A549 (cell line): ENCODE measurements around the gene PRSS27. TPM values are rescaled to one million over a fixed set of nuclear protein-coding genes. Genes with fewer than 3 reads are reported as not detected.

ENCODE experiments used
- ATAC-seq, 2 experiments: fragments of 200-7000 bp in 1 of 2; fragments of >200 bp in 1 of 2; cut with Nextera tagmentation in 1 of 2; cut with Tn5 transposase in 1 of 2; 3 replicates each; pipeline versions ENCODE4 v1.8.0 to v1.9.1; 2018 to 2020; ENCODE audit warnings: mild to moderate bottlenecking in 1 of 2, moderate library complexity in 1 of 2
- CTCF ChIA-PET: fragments of 300-600 bp; sonication (Branson Sonifier 250); formaldehyde crosslinking; extraction: SDS; loops from one replicate; lab custom pipeline; 2021; ENCODE audit warnings: antibody characterized with exemption, inconsistent platforms; lab: Yijun Ruan, JAX
- POLR2A ChIA-PET: fragments of 350-600 bp; formaldehyde crosslinking; extraction: SDS; loops from one replicate; lab custom pipeline; 2021; ENCODE audit warnings: antibody characterized with exemption, inconsistent platforms; lab: Yijun Ruan, JAX
- DNase-seq, 2 experiments: peaks; one replicate each; pipeline versions ENCODE4 v3.0.0 to v3.0.0-alpha.2; 2011 to 2016; ENCODE audit warnings: low read depth in 1 of 2, low spot score in 1 of 2
- FAIRE-seq: peaks from 2 replicates; lab custom pipeline; 2011; peaks lifted over from hg19 to GRCh38; lab: Jason Lieb, UNC
- H3K27ac ChIP-seq, 2 experiments: fragments of >200 bp; sonication (Bioruptor Twin); formaldehyde crosslinking; 3 replicates each; pipeline ENCODE4 v1.5.1; 2016 to 2017
- H3K4me1 ChIP-seq: fragments of >200 bp; sonication (Bioruptor Twin); formaldehyde crosslinking; 3 replicates; pipeline ENCODE4 v1.6.1; 2016
- H3K4me2 ChIP-seq: fragments of >200 bp; sonication (Bioruptor Twin); formaldehyde crosslinking; 3 replicates; pipeline ENCODE4 v1.6.1; 2016
- H3K4me3 ChIP-seq: fragments of >200 bp; sonication (Bioruptor Twin); formaldehyde crosslinking; 3 replicates; pipeline ENCODE4 v1.5.1; 2016
- H3K9me3 ChIP-seq: fragments of >200 bp; sonication (Bioruptor Twin); formaldehyde crosslinking; 3 replicates; pipeline ENCODE4 v1.6.1; 2016
- ATOH8 ChIP-seq: fragments of 250-450 bp; sonication (Bioruptor Pico); IDR thresholded peaks from 2 replicates; pipeline ENCODE4 v1.5.0; 2020; ENCODE audit warnings: low read depth, mild to moderate bottlenecking, moderate library complexity
- BHLHE40 ChIP-seq: IDR thresholded peaks from 2 replicates; pipeline ENCODE4 v1.6.1; 2012; ENCODE audit warnings: low read depth, low read length, inconsistent platforms
- CBX2 ChIP-seq: fragments of 200-600 bp; sonication (generic); IDR thresholded peaks from 2 replicates; pipeline ENCODE4 v1.6.1; 2016; ENCODE audit warnings: low read depth, mild to moderate bottlenecking, borderline replicate concordance
- CBX8 ChIP-seq: fragments of 200-600 bp; sonication (generic); IDR thresholded peaks from 2 replicates; pipeline ENCODE4 v1.6.1; 2016
- CEBPB ChIP-seq, 2 experiments: fragments of >200 bp in 1 of 2; sonication (Bioruptor Twin) in 1 of 2; formaldehyde crosslinking in 1 of 2; IDR thresholded peaks; 2 replicates each; pipeline ENCODE4 v1.6.1; 2012 to 2016
- EHF ChIP-seq: fragments of 250-450 bp; sonication (Bioruptor Pico); IDR thresholded peaks from 2 replicates; pipeline ENCODE4 v1.5.0; 2020; ENCODE audit warnings: mild to moderate bottlenecking
- EHMT2 ChIP-seq: fragments of 200-600 bp; sonication (generic); IDR thresholded peaks from 2 replicates; pipeline ENCODE4 v1.6.1; 2016; ENCODE audit warnings: antibody characterized with exemption, low read depth, mild to moderate bottlenecking, moderate library complexity
- ELK1 ChIP-seq: fragments of 150-350 bp; IDR thresholded peaks from 2 replicates; pipeline ENCODE4 v1.6.1; 2014; ENCODE audit warnings: low read depth, mild to moderate bottlenecking, low read length
- EP300 ChIP-seq, 2 experiments: fragments of >200 bp; sonication (Bioruptor Twin); formaldehyde crosslinking; IDR thresholded peaks; 2 replicates in 1 of 2; 3 replicates in 1 of 2; pipeline ENCODE4 v1.6.1; 2016 to 2017
- FOSB ChIP-seq: fragments of 250-450 bp; sonication (Bioruptor Pico); IDR thresholded peaks from 2 replicates; pipeline ENCODE4 v1.5.0; 2020; ENCODE audit warnings: mild to moderate bottlenecking, moderate library complexity
- FOXS1 ChIP-seq: fragments of 250-450 bp; sonication (Bioruptor Pico); IDR thresholded peaks from 2 replicates; pipeline ENCODE4 v1.5.0; 2020; ENCODE audit warnings: mild to moderate bottlenecking, moderate library complexity
- HDAC2 ChIP-seq: fragments of 200-600 bp; sonication (generic); IDR thresholded peaks from 2 replicates; pipeline ENCODE4 v1.6.1; 2016
- HES2 ChIP-seq: fragments of >200 bp; sonication (Bioruptor Twin); formaldehyde crosslinking; IDR thresholded peaks from 2 replicates; pipeline ENCODE4 v1.6.1; 2016
- HMGXB4 ChIP-seq: fragments of 250-450 bp; sonication (Bioruptor Pico); IDR thresholded peaks from 2 replicates; pipeline ENCODE4 v1.5.0; 2021; ENCODE audit warnings: mild to moderate bottlenecking, moderate library complexity, borderline replicate concordance
- HOXB13 ChIP-seq: fragments of 250-450 bp; sonication (Bioruptor Pico); IDR thresholded peaks from 2 replicates; pipeline ENCODE4 v1.5.0; 2020; ENCODE audit warnings: low read depth, mild to moderate bottlenecking, moderate library complexity
- JUNB ChIP-seq: fragments of >200 bp; sonication (Bioruptor Twin); formaldehyde crosslinking; IDR thresholded peaks from 2 replicates; pipeline ENCODE4 v1.6.1; 2016
- KDM1A ChIP-seq: fragments of 200-600 bp; sonication (generic); IDR thresholded peaks from 2 replicates; pipeline ENCODE4 v1.6.1; 2016; ENCODE audit warnings: low read depth, mild to moderate bottlenecking
- MAX ChIP-seq: IDR thresholded peaks from 2 replicates; pipeline ENCODE4 v1.6.1; 2012
- NFE2L2 ChIP-seq: fragments of 150-350 bp; conservative IDR thresholded peaks from 2 replicates; pipeline ENCODE4 v1.6.1; 2014; ENCODE audit warnings: low read length
- NR3C1 ChIP-seq: fragments of >200 bp; sonication (Bioruptor Twin); formaldehyde crosslinking; IDR thresholded peaks from 3 replicates; pipeline ENCODE4 v1.6.1; 2017
- REST ChIP-seq: fragments of 200-600 bp; sonication (generic); IDR thresholded peaks from 2 replicates; pipeline ENCODE4 v1.6.1; 2016; ENCODE audit warnings: antibody characterized with exemption, mild to moderate bottlenecking, moderate library complexity
- TFCP2L1 ChIP-seq: fragments of 250-450 bp; sonication (Bioruptor Pico); IDR thresholded peaks from 2 replicates; pipeline ENCODE4 v1.5.0; 2021; ENCODE audit warnings: mild to moderate bottlenecking
- ZNF302 ChIP-seq: fragments of 250-450 bp; sonication (Bioruptor Pico); IDR thresholded peaks from 2 replicates; pipeline ENCODE4 v1.9.0; 2021; ENCODE audit warnings: inconsistent platforms, mild to moderate bottlenecking, moderate library complexity
- ZSCAN20 ChIP-seq: fragments of 250-450 bp; sonication (Bioruptor Pico); IDR thresholded peaks from 2 replicates; pipeline ENCODE4 v1.8.0; 2022; ENCODE audit warnings: mild to moderate bottlenecking, moderate library complexity
- WGBS: methylation state at CpG from one replicate; pipeline ENCODE4 v1.1.6; 2017; ENCODE audit errors: missing lambda C conversion rate; 5-methylcytosine and 5-hydroxymethylcytosine counted together
- polyA plus RNA-seq, 4 experiments: library from polyadenylated mRNA; depleted of rRNA in 3 of 4; stranded (reverse); fragments of >200 nt; fragmentation: RNase III in 1 of 4; extraction: RNeasy Plus Mini Kit Qiagen cat#74134 plus additional on column Dnase treatment in 1 of 4; gene quantifications; 2 replicates in 3 of 4; 3 replicates in 1 of 4; pipeline ENCODE4 v1.2.3, GENCODE V29; 2011 to 2017

PRSS27 gene
- polyA plus RNA-seq, 2 of the 4 experiments (the other 2 are of a cell fraction) = 1.00 to 1.2 TPM

- no peak for FAIRE-seq
- peak overlapping the region; percentile 94 for H3K4me2 ChIP-seq
- ATAC-seq = no peak
- no peak for TF ChIP-seq HOXB13 (CRISPR knock-in tag)
- TF ChIP-seq FOSB = no peak
- no peak for TF ChIP-seq HES2
- no peak for TF ChIP-seq CBX2
- no peak for TF ChIP-seq BHLHE40
- no peak for TF ChIP-seq ZSCAN20 (CRISPR knock-in tag)
- no peak for TF ChIP-seq MAX
- TF ChIP-seq EHMT2 = no peak
- TF ChIP-seq REST = no peak
- no peak for TF ChIP-seq HMGXB4 (CRISPR knock-in tag)
- TF ChIP-seq KDM1A = no peak
- TF ChIP-seq CBX8 = no peak
- no peak for TF ChIP-seq EP300 (IDR thresholded peaks at IDR 0.05)
- TF ChIP-seq, all 56 proteins: peak for 0
- peaks cover 33% of the 10 kb centered on the region for H3K4me1 ChIP-seq
- no peak for DNase-seq
- WGBS = 1% methylated on average over 7 of the region's 7 CpGs
- H3K27ac ChIP-seq = peak overlapping the region; percentile 98 to 100
- H3K9me3 ChIP-seq = peaks cover 5% of the 10 kb centered on the region; the same call in 1 of the 3 replicates
- H3K4me3 ChIP-seq = peak overlapping the region; percentile 75
- ChIA-PET CTCF (interaction anchor here (0.9 to 2.2 kb wide), 7 partner anchors 9 to 114 kb away, joined by 3 to 9 read pairs (median 4); no protein-coding TSS in a partner anchor), POLR2A (interaction anchor here (0.7 to 1.3 kb wide), 3 partner anchors 17 to 129 kb away, joined by 3 to 8 read pairs (median 6); partner anchors contain the start of genes FLYWCH2 and KCTD5)
Measured at GRCh38 chr16:2753733-2754020, 33.7 kb upstream of the PRSS27 start.

GRCh38 chr16:2752850-2753732, 33.1 kb upstream of the PRSS27 start:
- ATAC-seq (peak; percentile 71 to 75), FAIRE-seq (no peak), DNase-seq (peak; percentile 81 to 90)
- Histone ChIP-seq H3K27ac (peak overlapping the region; percentile 98 to 100), H3K4me3 (peak overlapping the region; percentile 75), H3K9me3 (peaks cover 5% of the 10 kb centered on the region; the same call in 1 of the 3 replicates), H3K4me1 (peaks cover 33% of the 10 kb centered on the region), H3K4me2 (peak overlapping the region; percentile 94)
- ChIA-PET CTCF (interaction anchor here (0.9 to 2.2 kb wide), 8 partner anchors 9 to 115 kb away, joined by 3 to 9 read pairs (median 4); no protein-coding TSS in a partner anchor), POLR2A (interaction anchor here (0.6 to 1.7 kb wide), 13 partner anchors 10 to 153 kb away, joined by 3 to 13 read pairs (median 4); partner anchors contain the start of genes FLYWCH2, KCTD5 and PRSS27)
- under 1% methylated on average over 31 of the region's 82 CpGs for WGBS
- TF ChIP-seq ZNF302 (CRISPR knock-in tag) = no peak
- TF ChIP-seq NR3C1 = no peak
- no peak for TF ChIP-seq HOXB13 (CRISPR knock-in tag)
- TF ChIP-seq FOXS1 (CRISPR knock-in tag) = no peak
- no peak for TF ChIP-seq JUNB
- TF ChIP-seq EHF = no peak
- no peak for TF ChIP-seq ELK1
- 0 out of 2 replicates have a peak, but pooled peaks have one; percentile 40 for TF ChIP-seq HDAC2
- no peak for TF ChIP-seq TFCP2L1 (CRISPR knock-in tag)
- TF ChIP-seq REST = no peak
- no peak for TF ChIP-seq NFE2L2
- no peak for TF ChIP-seq CEBPB (IDR thresholded peaks at IDR 0.05)
- 0 out of 2 replicates have a peak, but pooled peaks have one; percentile 48 for TF ChIP-seq ATOH8
